ENCODE data around the gene LEAP2.

- TF ChIP-seq POLR2A (IDR thresholded peaks at IDR 0.05) (no peak), POLR2AphosphoS5 (IDR thresholded peaks at IDR 0.05) (no peak), CTCF (IDR thresholded peaks at IDR 0.05) (no peak)
These were observed 49.0 kb upstream of the LEAP2 start for GRCh38 chr5:132824426-132824825.

All from prostate gland (tissue), 2 donors.